Sigmoid colon (tissue), 3 donors: ENCODE measurements around the gene PCDH15.

Source experiments
- CTCF ChIP-seq, 4 experiments: fragments of 450-650 bp in 3 of 4; fragments of 200-600 bp in 1 of 4; IDR thresholded peaks; one replicate each; pipeline ENCODE4 v1.5.1; 2016 to 2019; ENCODE audit warnings: antibody characterized with exemption in 4 of 4, mild to moderate bottlenecking in 3 of 4, moderate library complexity in 2 of 4
- POLR2A ChIP-seq, 2 donors: fragments of 450-650 bp; IDR thresholded peaks; one replicate each; pipeline ENCODE4 v1.6.1; 2016; ENCODE audit warnings: antibody characterized with exemption in 2 of 2, mild to moderate bottlenecking in 2 of 2, moderate library complexity in 2 of 2

GRCh38 chr10:54319341-54319740 lies 481.7 kb downstream of the PCDH15 start:
- TF ChIP-seq CTCF (IDR thresholded peaks at IDR 0.05) (no peak), POLR2A (IDR thresholded peaks at IDR 0.05) (no peak)
